ENCODE results near the gene PAQR8. TPM values are rescaled to one million over a fixed set of nuclear protein-coding genes. Genes with fewer than 3 reads are reported as not detected.

Gene PAQR8
- total and polyA plus RNA-seq, 2 donors (not counting 1 experiment from before 2014, with no cell fraction given), result 2.3 to 8.5 TPM

GRCh38 chr6:52392944-52393343 is 31.0 kb downstream of the PAQR8 start:
- Histone ChIP-seq H3K9ac (ENCODE audit: low read length) (no peak overlapping the region), H3K4me1 (ENCODE audit: control insufficient read depth in 2 of 2, insufficient read depth in 2 of 2, low read length in 2 of 2) (peaks cover 23 to 25% of the 10 kb centered on the region in 2 donors), H2AFZ (ENCODE audit: insufficient read depth, low read depth, low read length, poor library complexity, severe bottlenecking) (no peak overlapping the region), H3K79me2 (ENCODE audit: control insufficient read depth, insufficient read depth, low read length) (peaks cover 6% of the 10 kb centered on the region), H3K27ac (ENCODE audit: low read length in 2 of 2) (no peak overlapping the region), H3K36me3 (replicated peaks in 1 of 2; ENCODE audit: control extremely low read depth in 1 of 2, control insufficient read depth in 1 of 2, extremely low read depth in 1 of 2, insufficient read depth in 2 of 2, low read length in 1 of 2) (no peaks in the 10 kb centered on the region), H3K4me3 (ENCODE audit: control extremely low read depth in 1 of 5, extremely low read depth in 1 of 5, insufficient read depth in 1 of 5, low read depth in 2 of 5, low read length in 4 of 5) (no peak overlapping the region), H3K9me3 (ENCODE audit: control extremely low read depth in 1 of 3, control insufficient read depth in 2 of 3, insufficient read depth in 1 of 3, low read length in 2 of 3) (no peaks in the 10 kb centered on the region), H3K27me3 (replicated peaks in 1 of 4; ENCODE audit: control extremely low read depth in 1 of 4, control insufficient read depth in 3 of 4, insufficient read depth in 4 of 4, low read length in 3 of 4) (no peaks in the 10 kb centered on the region), H3K4me2 (replicated peaks; ENCODE audit: low read depth, low read length, poor library complexity, severe bottlenecking) (no peak overlapping the region), H4K20me1 (ENCODE audit: control insufficient read depth, insufficient read depth, low read length, poor library complexity, severe bottlenecking) (no peaks in the 10 kb centered on the region)
- WGBS (ENCODE audit: insufficient coverage), result no CpG with 5 or more reads among the region's 1 CpG
- no peak for DNase-seq
- no peaks in the 10 kb centered on the region for H3K27me3 Mint-ChIP-seq
- H3K4me1 Mint-ChIP-seq, result peaks cover 51% of the 10 kb centered on the region
- ChIA-PET POLR2A (no interaction called here), CTCF (interaction anchor here (1.1 to 6.8 kb wide), 5 partner anchors 8 to 270 kb away, joined by 3 to 36 read pairs (median 11); partner anchors contain the start of gene MCM3)
- intact Hi-C loops (cut with micrococcal nuclease), result loop anchor here (5.0 to 10.0 kb wide), 2 partner anchors 86 to 308 kb away; partner anchors contain the start of gene PKHD1
- no peak overlapping the region for H3K4me3 Mint-ChIP-seq
- no peak for ATAC-seq (ENCODE audit: low read depth)
- no peak overlapping the region for H3K27ac Mint-ChIP-seq
- TF ChIP-seq CTCF (IDR thresholded peaks at IDR 0.05) (no peak), EZH2 (IDR thresholded peaks at IDR 0.05; ENCODE audit: borderline replicate concordance, insufficient read depth, low read depth, low read length, poor library complexity, severe bottlenecking) (no peak)
- H3K9me3 Mint-ChIP-seq (ENCODE audit: insufficient read depth), result no peaks in the 10 kb centered on the region

- Mint-ChIP-seq H3K9me3 (ENCODE audit: insufficient read depth) (no peaks in the 10 kb centered on the region), H3K27me3 (no peaks in the 10 kb centered on the region), H3K4me1 (peaks cover 53% of the 10 kb centered on the region), H3K27ac (no peak overlapping the region), H3K4me3 (no peak overlapping the region)
- CTCF ChIA-PET, result no interaction called here
- POLR2A ChIA-PET, result no interaction called here
- Histone ChIP-seq H3K27me3 (replicated peaks in 1 of 4; ENCODE audit: control extremely low read depth in 1 of 4, control insufficient read depth in 3 of 4, insufficient read depth in 4 of 4, low read length in 3 of 4) (no peaks in the 10 kb centered on the region), H3K9me3 (ENCODE audit: control extremely low read depth in 1 of 3, control insufficient read depth in 2 of 3, insufficient read depth in 1 of 3, low read length in 2 of 3) (no peaks in the 10 kb centered on the region), H4K20me1 (ENCODE audit: control insufficient read depth, insufficient read depth, low read length, poor library complexity, severe bottlenecking) (no peaks in the 10 kb centered on the region), H3K4me3 (ENCODE audit: control extremely low read depth in 1 of 5, extremely low read depth in 1 of 5, insufficient read depth in 1 of 5, low read depth in 2 of 5, low read length in 4 of 5) (no peak overlapping the region), H2AFZ (ENCODE audit: insufficient read depth, low read depth, low read length, poor library complexity, severe bottlenecking) (no peak overlapping the region), H3K36me3 (replicated peaks in 1 of 2; ENCODE audit: control extremely low read depth in 1 of 2, control insufficient read depth in 1 of 2, extremely low read depth in 1 of 2, insufficient read depth in 2 of 2, low read length in 1 of 2) (no peaks in the 10 kb centered on the region), H3K4me1 (ENCODE audit: control insufficient read depth in 2 of 2, insufficient read depth in 2 of 2, low read length in 2 of 2) (peaks cover 26 to 27% of the 10 kb centered on the region in 2 donors), H3K4me2 (replicated peaks; ENCODE audit: low read depth, low read length, poor library complexity, severe bottlenecking) (peak overlapping the region; percentile 18), H3K9ac (ENCODE audit: low read length) (no peak overlapping the region), H3K27ac (ENCODE audit: low read length in 2 of 2) (no peak overlapping the region), H3K79me2 (ENCODE audit: control insufficient read depth, insufficient read depth, low read length) (peaks cover 6% of the 10 kb centered on the region)
- TF ChIP-seq EZH2 (IDR thresholded peaks at IDR 0.05; ENCODE audit: borderline replicate concordance, insufficient read depth, low read depth, low read length, poor library complexity, severe bottlenecking) (no peak), CTCF (IDR thresholded peaks at IDR 0.05) (no peak)
- intact Hi-C loops (cut with micrococcal nuclease), result loop anchor here (5.0 to 10.0 kb wide), 2 partner anchors 86 to 309 kb away; partner anchors contain the start of gene PKHD1
- WGBS (ENCODE audit: insufficient coverage), result 100% methylated on average over 1 of the region's 1 CpG
- ATAC-seq (ENCODE audit: low read depth) (no peak), DNase-seq (no peak)
Measured at GRCh38 chr6:52393780-52394179, 31.8 kb downstream of the PAQR8 start.
